Measurements from ENCODE around the gene CHST14.

CHST14 gene

GRCh38 chr15:40470423-40471104, at the start of gene CHST14:
CHST14 (plus strand) TSS chr15:40470984; CDS start chr15:40471214, 230 bp downstream.
- DNase-seq (ENCODE audit: low spot score), result peak; percentile 73

- DNase-seq (ENCODE audit: low spot score), result peak; percentile 70
These were observed 49.3 kb upstream of the CHST14 start for GRCh38 chr15:40421246-40422157.

- DNase-seq (ENCODE audit: low spot score), result no peak
These were observed 46.2 kb upstream of the CHST14 start for GRCh38 chr15:40424483-40425115.

GRCh38 chr15:40425681-40426080, 45.1 kb upstream of the CHST14 start:
- DNase-seq (ENCODE audit: low spot score), result no peak

GRCh38 chr15:40427188-40427587, 43.6 kb upstream of the CHST14 start:
- DNase-seq (ENCODE audit: low spot score), result no peak

GRCh38 chr15:40428185-40428584, 42.6 kb upstream of the CHST14 start:
- DNase-seq (ENCODE audit: low spot score), result no peak

GRCh38 chr15:40429068-40429710, 41.6 kb upstream of the CHST14 start:
- DNase-seq (ENCODE audit: low spot score), result no peak

- peak; percentile 29 for DNase-seq (ENCODE audit: low spot score)
These were observed 40.4 kb upstream of the CHST14 start for GRCh38 chr15:40430271-40430805.

GRCh38 chr15:40435023-40435709, 35.6 kb upstream of the CHST14 start:
- DNase-seq (ENCODE audit: low spot score), result no peak

GRCh38 chr15:40435710-40436089, 35.1 kb upstream of the CHST14 start:
- no peak for DNase-seq (ENCODE audit: low spot score)

GRCh38 chr15:40436116-40436891, 34.5 kb upstream of the CHST14 start:
- DNase-seq (ENCODE audit: low spot score), result no peak

GRCh38 chr15:40436892-40437751, 33.7 kb upstream of the CHST14 start:
- no peak for DNase-seq (ENCODE audit: low spot score)

- DNase-seq (ENCODE audit: low spot score), result no peak
These were observed 32.8 kb upstream of the CHST14 start for GRCh38 chr15:40437752-40438687.

GRCh38 chr15:40438712-40439111, 32.1 kb upstream of the CHST14 start:
- no peak for DNase-seq (ENCODE audit: low spot score)

GRCh38 chr15:40439461-40439959, 31.3 kb upstream of the CHST14 start:
- DNase-seq (ENCODE audit: low spot score), result no peak

- DNase-seq (ENCODE audit: low spot score), result peak; percentile 49
These were observed 30.6 kb upstream of the CHST14 start for GRCh38 chr15:40439960-40440742.

Data from kidney tubule cell (primary cell).